Forelimb muscle (tissue), 1 donor: ENCODE results near the gene MTFR2. TPM values are rescaled to one million over a fixed set of nuclear protein-coding genes. Genes with fewer than 3 reads are reported as not detected.

Source experiments
- DNase-seq: peaks from one replicate; pipeline ENCODE4 v3.0.0-alpha.2; 2013; ENCODE audit warnings: low read depth
- polyA plus RNA-seq: library from polyadenylated mRNA; unstranded; fragments of 120-200 nt; gene quantifications from one replicate; pipeline ENCODE4 v1.2.1, GENCODE V29; 2013; ENCODE audit not compliant: insufficient read length

Gene MTFR2
- polyA plus RNA-seq, 1 donor, result 1.1 TPM

- DNase-seq, result no peak
These were observed 65.4 kb downstream of the MTFR2 start for GRCh38 chr6:136184738-136185137.

GRCh38 chr6:136181861-136182260 lies 68.2 kb downstream of the MTFR2 start:
- DNase-seq, result no peak

GRCh38 chr6:136181512-136181833 lies 68.6 kb downstream of the MTFR2 start:
- no peak for DNase-seq

Other genes with a start within 250 kb of the MTFR2 start
- gene BCLAF1, start 39.5 kb upstream of the MTFR2 start, polyA plus RNA-seq, result 123 TPM